ENCODE data around the gene PIP4K2A.

Gene PIP4K2A

GRCh38 chr10:22541900-22542299 lies 172.5 kb downstream of the PIP4K2A start:
- no peak overlapping the region for H3K4me3 ChIP-seq (ENCODE audit: low read depth, low read length)
- no peak for TF ChIP-seq CTCF (IDR thresholded peaks at IDR 0.05; ENCODE audit: low read depth, low read length, missing control alignments)
- no peak for DNase-seq (ENCODE audit: low read depth)

GRCh38 chr10:22539579-22540298 lies 174.6 kb downstream of the PIP4K2A start:
- no peak overlapping the region for H3K4me3 ChIP-seq (ENCODE audit: low read depth, low read length)
- DNase-seq (ENCODE audit: low read depth): no peak
- TF ChIP-seq CTCF (IDR thresholded peaks at IDR 0.05; ENCODE audit: low read depth, low read length, missing control alignments): no peak

GRCh38 chr10:22537810-22538209 lies 176.6 kb downstream of the PIP4K2A start:
- DNase-seq (ENCODE audit: low read depth): no peak
- no peak for TF ChIP-seq CTCF (IDR thresholded peaks at IDR 0.05; ENCODE audit: low read depth, low read length, missing control alignments)

GRCh38 chr10:22536620-22537019 lies 177.8 kb downstream of the PIP4K2A start:
- no peak for TF ChIP-seq CTCF (IDR thresholded peaks at IDR 0.05; ENCODE audit: low read depth, low read length, missing control alignments)
- H3K4me3 ChIP-seq (ENCODE audit: low read depth, low read length): no peak overlapping the region
- no peak for DNase-seq (ENCODE audit: low read depth)

More at GRCh38 chr10:22537810-22538209, 176.6 kb downstream of the PIP4K2A start:
- no peak overlapping the region for H3K4me3 ChIP-seq (ENCODE audit: low read depth, low read length)

- TF ChIP-seq CTCF (IDR thresholded peaks at IDR 0.05; ENCODE audit: low read depth, low read length, missing control alignments): no peak
- no peak for DNase-seq (ENCODE audit: low read depth)
- H3K4me3 ChIP-seq (ENCODE audit: low read depth, low read length): no peak overlapping the region
Measured at GRCh38 chr10:22534849-22535604, 179.4 kb downstream of the PIP4K2A start.

GRCh38 chr10:22531441-22531840 lies 182.9 kb downstream of the PIP4K2A start:
- no peak overlapping the region for H3K4me3 ChIP-seq (ENCODE audit: low read depth, low read length)
- DNase-seq (ENCODE audit: low read depth): no peak
- TF ChIP-seq CTCF (IDR thresholded peaks at IDR 0.05; ENCODE audit: low read depth, low read length, missing control alignments): no peak

Data from GM12864 (cell line).